HG02763 (cell line): Measurements from ENCODE around the gene PLXNA2.

Experiments used
- ATAC-seq: cut with Tn5 transposase; IDR thresholded peaks from one replicate; pipeline ENCODE4 v1.9.1; 2021; ENCODE audit warnings: mild to moderate bottlenecking, moderate library complexity; ENCODE audit not compliant: unreplicated experiment

PLXNA2 gene

GRCh38 chr1:208268541-208269337 is 24.6 kb upstream of the PLXNA2 start:
- no peak for ATAC-seq

DNA sequence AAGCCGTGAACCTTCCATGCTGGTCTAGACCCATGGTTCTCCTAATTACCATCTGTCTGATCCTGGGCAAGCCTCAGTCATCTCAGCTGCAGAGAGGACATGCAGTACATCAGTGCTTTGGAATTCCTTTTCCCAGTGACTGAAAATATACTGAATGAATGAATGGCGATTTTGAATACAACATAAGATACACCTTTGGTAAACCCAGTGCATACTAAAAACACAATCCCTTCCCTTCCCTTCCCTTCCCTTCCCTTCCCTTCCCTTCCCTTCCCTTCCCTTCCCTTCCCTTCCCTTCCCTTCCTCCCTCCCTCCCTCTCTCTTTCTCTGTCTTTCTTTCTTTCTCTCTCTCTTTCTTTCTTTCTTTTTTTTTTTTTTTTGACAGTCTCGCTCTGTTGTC is 21.3 kb upstream of the PLXNA2 start:
- ATAC-seq: no peak

DNA sequence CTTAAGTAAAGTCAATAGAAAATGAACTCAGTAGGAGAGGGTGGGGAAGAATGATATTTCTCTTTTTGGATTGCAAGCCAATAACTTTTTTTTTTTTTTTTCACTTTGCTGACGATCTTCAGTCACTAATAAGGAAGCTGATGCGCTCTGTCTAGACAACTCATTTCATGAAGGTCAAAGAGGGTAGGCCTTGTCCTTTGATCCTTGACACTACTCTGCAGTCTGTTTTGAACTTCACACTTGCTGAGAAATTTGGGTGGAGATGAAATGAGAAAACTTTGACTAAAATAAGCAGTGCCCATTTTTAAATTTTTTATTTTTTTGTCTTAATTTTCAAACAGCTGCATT is 20.9 kb upstream of the PLXNA2 start:
- ATAC-seq: no peak

DNA sequence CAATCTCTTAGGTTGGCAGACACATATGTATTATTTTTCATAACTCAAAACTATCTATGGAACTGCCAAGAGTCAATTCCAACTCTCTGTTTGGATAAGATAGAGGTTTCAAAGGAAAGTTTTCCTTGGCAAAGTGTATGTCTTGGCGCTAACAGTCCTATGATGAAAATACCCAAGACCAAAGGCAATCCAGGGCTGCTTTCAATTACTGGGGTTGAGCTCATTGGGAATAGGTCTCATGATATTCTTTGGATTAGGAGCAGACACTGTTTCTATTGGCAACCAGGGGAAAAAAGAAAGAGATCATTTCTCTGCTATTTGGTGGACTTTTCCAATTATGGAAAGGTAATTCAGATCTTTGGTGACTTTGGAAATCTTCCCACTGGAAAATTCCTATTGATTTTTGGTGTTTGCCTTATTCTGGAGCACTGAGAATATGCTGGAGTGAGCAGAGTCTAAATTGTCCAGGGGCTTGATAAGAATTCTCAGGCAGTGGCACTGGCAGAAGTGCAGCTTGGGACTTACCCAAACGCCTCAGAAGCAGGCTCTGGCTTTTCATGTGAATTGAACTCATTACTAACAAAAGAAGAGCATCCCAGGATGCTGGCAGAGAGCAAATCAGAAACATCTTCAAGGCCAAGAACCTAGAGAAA is 20.4 kb upstream of the PLXNA2 start:
- ATAC-seq: no peak

DNA sequence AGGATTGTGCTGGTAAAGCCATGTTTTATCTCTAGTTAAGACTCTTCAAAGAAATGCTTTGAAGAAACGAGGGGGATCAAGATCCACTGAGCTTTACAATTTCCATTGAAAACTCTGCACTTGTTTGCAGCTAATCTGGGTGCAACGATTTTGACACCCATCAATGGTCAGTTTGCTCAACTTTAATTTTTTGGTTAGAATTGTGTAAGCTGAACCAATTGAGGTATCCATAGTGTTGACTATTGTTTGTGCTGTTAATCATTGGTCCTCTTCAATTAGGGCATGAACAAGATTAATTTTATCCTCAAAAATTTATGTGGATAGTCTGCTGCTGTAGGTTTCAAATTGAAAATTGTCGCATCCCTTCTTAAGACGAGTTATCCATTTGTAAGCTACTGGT is 17.7 kb upstream of the PLXNA2 start:
- no peak for ATAC-seq

- ATAC-seq: no peak
These were observed 14.1 kb upstream of the PLXNA2 start for GRCh38 chr1:208258277-208258676.

- no peak for ATAC-seq
These were observed 13.2 kb upstream of the PLXNA2 start for GRCh38 chr1:208257351-208257750.

DNA sequence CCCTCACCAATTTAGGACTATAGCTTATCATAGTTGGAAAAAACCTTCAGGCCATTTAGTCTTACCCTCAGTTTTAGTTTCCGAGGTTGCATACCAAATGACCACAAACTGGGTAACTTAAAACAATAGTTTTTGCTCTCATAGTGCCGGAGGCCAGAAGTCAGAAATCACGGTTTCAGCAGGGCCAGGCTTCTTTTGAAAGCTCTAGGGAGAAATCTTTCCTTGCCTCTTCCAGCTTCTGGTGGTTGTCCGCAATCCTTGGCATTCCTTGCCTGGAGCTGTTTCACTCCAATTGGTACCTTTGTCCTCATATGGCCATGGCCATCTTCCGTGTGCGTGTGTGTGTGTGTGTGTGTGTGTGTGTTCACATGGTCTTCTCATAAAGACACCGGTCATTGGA is 12.4 kb upstream of the PLXNA2 start:
- ATAC-seq: no peak

GRCh38 chr1:208256091-208256490 is 11.9 kb upstream of the PLXNA2 start:
- no peak for ATAC-seq

DNA sequence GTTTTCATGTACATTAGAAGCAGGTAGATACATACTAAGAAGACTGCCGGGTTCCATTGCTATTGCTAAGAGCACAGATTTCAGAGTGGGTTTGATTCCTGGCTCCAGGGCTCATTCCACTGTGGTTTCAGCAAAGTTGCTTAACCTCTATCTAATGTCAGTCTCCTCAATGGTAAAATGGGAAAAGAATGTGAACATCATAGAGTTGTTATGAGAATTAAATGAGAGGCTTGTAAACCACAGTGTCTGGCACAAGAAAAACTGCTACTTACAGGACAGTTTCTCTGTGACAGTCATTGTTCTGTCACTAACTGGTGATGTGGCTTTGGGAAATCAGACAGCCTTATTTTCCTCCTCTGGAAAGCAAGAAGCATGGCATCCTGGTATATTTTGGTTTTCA is 10.7 kb upstream of the PLXNA2 start:
- ATAC-seq: no peak

DNA sequence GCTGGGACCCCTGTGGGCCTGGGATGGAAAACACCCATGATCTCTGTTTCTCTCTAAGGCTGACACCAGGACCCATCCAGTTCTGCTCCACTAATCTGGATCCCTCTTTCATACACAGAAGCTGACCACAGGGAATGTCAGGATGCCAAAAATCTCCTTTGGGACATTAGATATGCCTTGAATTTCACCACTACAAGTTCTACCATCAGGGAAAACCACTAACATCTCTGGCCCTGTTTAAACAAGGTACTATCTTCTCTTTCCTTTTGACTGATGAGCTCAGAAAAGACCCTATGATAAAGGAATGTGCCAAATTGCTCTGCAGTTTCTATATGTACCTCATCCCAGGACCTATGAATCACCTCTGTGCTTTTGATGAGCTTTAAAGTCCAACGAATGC is 10.2 kb upstream of the PLXNA2 start:
- no peak for ATAC-seq

DNA sequence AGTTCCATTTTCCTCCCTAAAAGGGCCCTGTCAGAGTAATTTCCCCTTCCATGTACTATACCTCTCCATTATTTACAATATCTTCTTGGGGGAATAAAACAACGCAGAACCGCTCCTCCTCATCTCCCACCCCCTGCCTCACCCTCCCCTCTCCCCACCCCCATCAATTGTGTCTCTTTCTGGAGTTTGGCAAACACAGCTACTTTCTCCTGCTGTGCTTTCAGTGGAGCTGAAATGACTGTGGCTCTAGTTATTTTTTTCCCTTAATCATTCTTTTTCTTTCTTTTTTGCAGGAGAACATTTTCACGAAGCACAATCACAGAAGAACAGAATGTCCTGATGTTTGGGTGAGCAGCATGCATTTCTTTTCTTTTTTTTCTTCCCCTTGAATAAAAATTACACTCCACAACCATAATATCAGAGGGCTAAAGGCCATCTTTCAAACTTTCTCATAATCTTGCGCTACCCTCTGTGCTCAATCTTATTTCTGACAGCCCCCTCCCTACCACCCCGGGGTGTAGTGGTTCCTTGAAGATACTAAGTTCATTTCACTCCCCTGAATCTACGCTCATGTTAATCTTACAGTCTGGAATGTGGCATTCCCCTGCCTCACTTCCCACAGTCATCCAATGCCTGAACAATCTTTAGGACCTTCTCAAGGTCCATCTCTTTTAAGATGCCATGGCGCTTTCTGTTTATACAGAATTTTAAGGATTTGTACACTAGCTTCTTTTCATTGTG is 8.8 kb upstream of the PLXNA2 start:
- no peak for ATAC-seq

DNA sequence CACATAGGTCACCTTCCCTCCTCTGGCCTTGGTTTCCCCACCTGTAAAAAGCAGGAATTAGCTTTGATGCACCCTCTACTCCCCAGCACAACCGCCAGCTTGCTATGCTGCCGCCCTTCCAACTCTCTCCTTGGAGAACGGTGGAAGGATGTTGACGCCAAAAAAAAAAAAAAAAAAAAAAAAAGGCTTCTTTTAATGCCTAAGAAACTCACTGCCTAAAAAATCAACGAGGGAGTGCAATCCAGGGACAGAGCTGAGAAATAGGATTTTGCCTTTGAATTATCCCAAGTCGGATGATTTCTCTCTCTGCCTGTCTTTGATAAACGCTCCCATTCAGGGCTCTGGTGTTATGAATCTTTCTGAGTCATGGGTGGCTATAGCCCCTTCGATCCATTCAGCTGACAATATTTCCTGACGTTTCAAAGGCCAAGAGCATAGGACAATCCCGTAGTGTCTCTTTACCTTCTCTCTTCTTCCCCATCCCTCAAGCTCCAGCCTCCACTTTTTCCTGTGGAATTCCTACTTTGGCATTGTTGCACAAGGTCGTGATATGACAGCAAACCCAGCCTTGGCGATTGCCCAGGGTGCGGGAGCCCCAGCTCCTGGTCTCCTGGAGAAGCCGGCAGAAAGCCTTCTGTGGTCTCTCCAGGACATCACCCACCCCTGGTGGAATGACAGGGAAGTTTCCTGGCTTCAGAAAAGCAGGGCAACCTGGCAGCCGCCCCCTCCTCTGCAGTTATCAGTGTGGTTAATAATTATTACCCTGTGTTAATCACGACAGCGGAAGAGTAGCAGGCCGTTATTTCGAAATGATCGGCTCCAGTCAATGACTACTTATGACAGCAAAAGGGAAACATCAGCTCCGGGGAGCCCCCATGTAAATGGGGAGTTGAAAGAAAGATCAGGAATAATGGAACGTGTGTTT is 8.0 kb upstream of the PLXNA2 start:
- no peak for ATAC-seq

DNA sequence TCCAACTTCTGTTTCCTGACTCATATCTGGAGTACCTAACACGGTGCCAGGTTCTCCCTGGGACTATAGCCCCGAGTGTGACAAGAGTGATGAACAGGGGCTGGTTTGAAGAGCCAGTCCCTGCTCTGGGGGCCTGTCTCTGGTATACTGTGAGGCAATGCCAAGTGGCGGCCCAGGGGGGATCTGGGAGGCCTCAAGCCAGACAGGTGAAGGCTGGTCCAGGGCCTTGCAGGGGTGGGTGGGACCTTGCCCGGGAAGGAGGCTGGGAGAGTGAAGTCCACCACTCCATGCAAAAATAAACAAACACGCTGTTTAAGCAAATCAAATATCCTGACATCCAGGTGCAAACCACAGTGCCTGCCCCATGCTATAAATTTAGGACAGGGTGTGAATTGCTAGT is 6.8 kb upstream of the PLXNA2 start:
- no peak for ATAC-seq

- ATAC-seq: no peak
These were observed 6.4 kb upstream of the PLXNA2 start for GRCh38 chr1:208250613-208251012.

GRCh38 chr1:208248991-208249696 is 5.0 kb upstream of the PLXNA2 start:
- ATAC-seq: no peak

DNA sequence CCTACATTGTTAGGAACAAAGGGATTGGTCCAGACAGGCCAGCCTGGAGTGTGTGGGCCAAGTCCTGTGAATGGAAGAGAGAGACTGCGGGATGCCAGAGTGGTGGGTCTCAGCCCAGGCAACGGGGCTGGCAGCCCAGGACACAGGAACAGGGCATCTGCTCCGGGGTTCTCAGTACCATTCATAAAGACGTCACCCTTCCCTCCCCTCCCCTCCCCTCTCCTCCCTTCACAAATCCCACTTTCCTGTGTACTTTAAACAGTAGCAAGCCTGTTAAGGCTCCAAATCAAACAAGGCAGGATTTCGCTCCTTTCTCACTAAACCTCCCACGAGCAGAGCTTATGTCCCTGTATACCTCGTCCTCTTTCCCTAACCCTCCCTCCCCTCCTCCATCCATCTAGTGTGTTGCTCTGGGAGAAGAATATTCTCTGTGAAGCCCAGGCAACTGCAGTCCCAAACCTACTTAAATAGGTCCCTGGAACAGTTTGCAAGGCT is 4.2 kb upstream of the PLXNA2 start:
- no peak for ATAC-seq

- no peak for ATAC-seq
These were observed 3.5 kb upstream of the PLXNA2 start for GRCh38 chr1:208247696-208248095.

DNA sequence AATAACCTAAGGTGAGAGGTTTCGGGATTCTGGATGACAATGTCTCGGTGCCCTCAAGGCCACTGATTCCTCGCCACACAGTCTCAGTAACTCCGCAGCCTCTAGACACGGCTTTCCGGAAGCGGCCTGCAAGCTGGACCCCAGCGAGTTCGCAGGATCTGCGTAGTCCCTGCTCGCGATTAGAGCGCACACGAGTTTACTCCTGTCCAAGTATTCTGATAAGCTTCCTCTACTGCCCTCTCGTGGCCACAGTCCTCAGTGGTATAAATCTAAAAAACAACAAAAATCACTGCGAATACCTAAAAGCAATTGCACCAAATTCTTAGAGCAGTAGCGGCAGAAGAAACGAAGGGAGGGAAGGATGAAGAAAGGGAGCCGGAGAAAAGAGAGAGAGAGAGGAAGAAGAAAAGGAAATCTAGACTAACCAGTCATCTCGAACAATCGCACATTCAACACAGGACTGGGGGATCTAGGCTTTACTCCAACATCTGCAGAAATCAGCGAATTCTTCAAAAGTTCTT is 1.1 kb upstream of the PLXNA2 start:
- peak; percentile 54 for ATAC-seq

DNA sequence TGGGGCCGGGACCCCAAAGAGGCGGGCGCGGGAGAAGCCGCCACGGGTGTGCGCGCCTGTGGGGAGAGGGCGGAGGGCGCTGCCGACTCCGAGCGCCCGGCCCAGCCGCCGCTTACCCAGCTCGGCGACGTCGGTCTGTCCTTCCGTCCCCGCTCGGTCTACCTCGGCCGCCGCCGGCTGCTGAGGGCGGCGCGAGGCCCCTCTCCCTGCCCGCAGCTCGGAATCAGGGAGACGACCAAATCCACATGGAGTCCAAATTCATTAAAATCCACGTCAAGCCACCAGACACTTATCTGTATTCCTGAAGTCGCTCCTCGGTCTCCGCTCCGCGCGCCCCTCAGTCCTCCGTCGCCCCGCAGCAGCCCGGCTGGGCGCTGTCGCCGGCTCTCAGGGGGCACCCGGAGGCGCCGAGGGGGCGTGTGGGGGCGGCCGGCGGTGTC is 637 bp downstream of the PLXNA2 start:
- no peak for ATAC-seq
